K562 (cell line): Measurements from ENCODE around the gene SLC30A7. TPM values are rescaled to one million over a fixed set of nuclear protein-coding genes. Genes with fewer than 3 reads are reported as not detected.

Experiments
- ATAC-seq: fragments of 200-7000 bp; cut with Tn5 transposase; 3 replicates; pipeline ENCODE4 v1.9.1; 2020; ENCODE audit warnings: moderate library complexity
- BruUV-seq: library from RNA; stranded (reverse); fragments of 400-500 nt; replicated peaks from 2 replicates; lab custom pipeline; 2021; lab: Mats Ljungman, UMichigan
- CTCF ChIA-PET: fragments of 300-600 bp; formaldehyde crosslinking; extraction: SDS; loops from one replicate; lab custom pipeline; 2021; ENCODE audit warnings: low intra/inter-chr PET ratio; lab: Yijun Ruan, JAX
- POLR2A ChIA-PET: fragments of 300-600, 350-650 bp; sonication (Branson Sonifier 250); formaldehyde crosslinking; extraction: SDS; loops from one replicate; lab custom pipeline; 2021; ENCODE audit warnings: antibody characterized with exemption, inconsistent platforms; lab: Yijun Ruan, JAX
- DNase-seq, 4 experiments: peaks; one replicate each; pipeline versions ENCODE4 v3.0.0 to v3.0.0-alpha.2; 2011 to 2018; ENCODE audit warnings: low spot score in 3 of 4, mixed read lengths in 3 of 4; ENCODE audit errors: extremely low read depth in 1 of 4
- FAIRE-seq: peaks from 2 replicates; lab custom pipeline; 2011; peaks lifted over from hg19 to GRCh38; lab: Jason Lieb, UNC
- H2AFZ ChIP-seq: 2 replicates; pipeline ENCODE4 v1.6.0; 2011; ENCODE audit warnings: low read depth, low read length, control low read depth, inconsistent platforms
- H3K27ac ChIP-seq: fragments of 200-600 bp; 3 replicates; pipeline ENCODE4 v1.8.0; 2011; ENCODE audit warnings: low read depth, mild to moderate bottlenecking, control low read depth, inconsistent platforms, low read length, moderate library complexity, mixed read lengths; ENCODE audit errors: extremely low read depth
- H3K27me3 ChIP-seq, 2 experiments: fragments of 300-600 bp in 1 of 2; 2 replicates in 1 of 2; 3 replicates in 1 of 2; pipeline versions ENCODE4 v1.6.0 to v1.8.0; 2011; ENCODE audit warnings: inconsistent platforms in 2 of 2, low read length in 2 of 2, mild to moderate bottlenecking in 1 of 2, mixed read lengths in 1 of 2, moderate library complexity in 1 of 2; ENCODE audit not compliant: control insufficient read depth in 2 of 2, insufficient read depth in 2 of 2
- H3K36me3 ChIP-seq: fragments of 300-600 bp; 3 replicates; pipeline ENCODE4 v1.8.0; 2011; ENCODE audit warnings: mild to moderate bottlenecking, low read length, inconsistent platforms; ENCODE audit not compliant: control insufficient read depth, insufficient read depth
- H3K4me1 ChIP-seq, 2 experiments: fragments of 200-600 bp in 1 of 2; replicated peaks in 1 of 2; 2 replicates in 1 of 2; 3 replicates in 1 of 2; pipeline versions ENCODE4 v1.5.1 to v1.8.0; 2011; ENCODE audit warnings: inconsistent platforms in 2 of 2, low read length in 2 of 2, mild to moderate bottlenecking in 1 of 2, mixed read lengths in 1 of 2, moderate library complexity in 1 of 2; ENCODE audit not compliant: control insufficient read depth in 2 of 2, insufficient read depth in 2 of 2
- H3K4me2 ChIP-seq: 2 replicates; pipeline ENCODE4 v1.6.1; 2011; ENCODE audit warnings: low read length, control low read depth, inconsistent platforms, mixed read lengths; ENCODE audit not compliant: insufficient read depth
- H3K4me3 ChIP-seq: fragments of 200-600 bp; sonication (generic), shearing (Covaris generic); 2 replicates; pipeline ENCODE4 v1.5.1; 2016; ENCODE audit warnings: control low read depth, inconsistent platforms
- H3K79me2 ChIP-seq: fragments of 200-600 bp; 3 replicates; pipeline ENCODE4 v1.8.0; 2011; ENCODE audit warnings: low read length, inconsistent platforms; ENCODE audit not compliant: control insufficient read depth, insufficient read depth
- H3K9ac ChIP-seq, 2 experiments: 2 replicates each; pipeline versions ENCODE4 v1.6.0 to v1.6.1; 2011; ENCODE audit warnings: low read depth in 2 of 2, low read length in 2 of 2, control low read depth in 1 of 2, inconsistent platforms in 1 of 2, mild to moderate bottlenecking in 1 of 2, mixed read lengths in 1 of 2; ENCODE audit not compliant: insufficient read depth in 1 of 2
- H3K9me1 ChIP-seq: one replicate; pipeline ENCODE4 v1.6.0; 2011; ENCODE audit warnings: inconsistent platforms, mild to moderate bottlenecking, low read length, moderate library complexity; ENCODE audit not compliant: control insufficient read depth, insufficient read depth
- H3K9me3 ChIP-seq: replicated peaks from 2 replicates; pipeline ENCODE4 v1.5.1; 2011; ENCODE audit warnings: low read depth, low read length, inconsistent platforms; ENCODE audit not compliant: control insufficient read depth, insufficient read depth
- H4K20me1 ChIP-seq: replicated peaks from 2 replicates; pipeline ENCODE4 v1.6.1; 2011; ENCODE audit warnings: low read length, inconsistent platforms, mixed read lengths; ENCODE audit not compliant: control insufficient read depth, insufficient read depth
- GABPB2 ChIP-seq: fragments of 250-450 bp; sonication (Bioruptor Pico); conservative IDR thresholded peaks from 2 replicates; pipeline ENCODE4 v1.5.1; 2021; ENCODE audit warnings: mild to moderate bottlenecking
- MED1 ChIP-seq: sonication (generic); formaldehyde crosslinking; IDR thresholded peaks from 2 replicates; pipeline ENCODE4 v1.8.1; 2023; ENCODE audit warnings: missing genetic modification reagents, borderline replicate concordance
- PHB2 ChIP-seq: fragments of 450-650 bp; IDR thresholded peaks from 2 replicates; pipeline ENCODE4 v1.6.1; 2017; ENCODE audit warnings: low read depth
- RBM14 ChIP-seq: fragments of 200-400 bp; formaldehyde crosslinking; IDR thresholded peaks from 2 replicates; pipeline ENCODE4 v1.6.1; 2018; ENCODE audit warnings: low read depth, mild to moderate bottlenecking, low read length, moderate library complexity, borderline replicate concordance; ENCODE audit not compliant: insufficient read depth
- REST ChIP-seq, 2 experiments: fragments of 450-650 bp; formaldehyde crosslinking in 1 of 2; IDR thresholded peaks; 2 replicates each; pipeline versions ENCODE4 v1.4.0 to v1.6.1; 2014 to 2020; ENCODE audit warnings: mild to moderate bottlenecking in 2 of 2, borderline replicate concordance in 1 of 2, low read depth in 1 of 2
- TEAD2 ChIP-seq: fragments of 450-650 bp; IDR thresholded peaks from 2 replicates; pipeline ENCODE4 v1.6.1; 2016; ENCODE audit warnings: missing genetic modification characterization, control low read depth, missing compliant biosample characterization
- TEAD4 ChIP-seq, 2 experiments: sonication (generic) in 1 of 2; formaldehyde crosslinking in 1 of 2; IDR thresholded peaks; 2 replicates each; pipeline versions ENCODE4 v1.6.1 to v1.8.0; 2012 to 2022; ENCODE audit warnings: borderline replicate concordance in 1 of 2, inconsistent platforms in 1 of 2, low read length in 1 of 2, mild to moderate bottlenecking in 1 of 2, missing genetic modification reagents in 1 of 2
- ZBTB9 ChIP-seq: fragments of 450-650 bp; formaldehyde crosslinking; IDR thresholded peaks from 2 replicates; pipeline ENCODE4 v1.4.0; 2020; ENCODE audit warnings: mild to moderate bottlenecking, moderate library complexity
- ZNF695 ChIP-seq: fragments of 450-650 bp; formaldehyde crosslinking; IDR thresholded peaks from 2 replicates; pipeline ENCODE4 v1.4.0; 2020; ENCODE audit warnings: mild to moderate bottlenecking, moderate library complexity
- WGBS: fragments of 100-300 bp; shearing (Covaris generic); methylation state at CpG from one replicate; pipeline ENCODE4 v1.1.6; 2016; ENCODE audit warnings: low coverage, mixed read lengths; ENCODE audit not compliant: insufficient coverage; ENCODE audit errors: missing lambda C conversion rate; 5-methylcytosine and 5-hydroxymethylcytosine counted together
- in situ Hi-C: fragments of 300-500 bp; cut with MboI; formaldehyde crosslinking; loops from 4 replicates; pipeline ENCODE4 v1.15.0; 2018; ENCODE audit warnings: inconsistent platforms, mixed read lengths
- intact Hi-C: fragments of 100-400 bp; cut with micrococcal nuclease; formaldehyde crosslinking; loops from 2 replicates; pipeline ENCODE4 v1.14.2; 2022
- polyA plus RNA-seq, 8 experiments: library from polyadenylated mRNA; depleted of rRNA in 4 of 8; stranded (reverse) in 5 of 8; unstranded in 3 of 8; fragments of >200 nt; fragmentation: Nextera tagmentation in 2 of 8; fragmentation: Illumina TruSeq in 1 of 8; extraction: Ambion mirVana in 2 of 8; extraction: Trizol in 1 of 8; gene quantifications; 2 replicates each; pipeline versions ENCODE4 v1.2.1 to v1.2.3, GENCODE V29; 2011 to 2014; ENCODE audit warnings: inconsistent platforms in 1 of 8, missing spikeins in 1 of 8
- total RNA-seq, 7 experiments: library from RNA; depleted of rRNA in 6 of 7; stranded (reverse); fragments of >200 nt in 6 of 7; fragmentation: Illumina TruSeq in 2 of 7; extraction: Trizol in 2 of 7; gene quantifications; 2 replicates each; pipeline versions ENCODE4 v1.2.1 to v1.2.3, GENCODE V29; 2011 to 2021; ENCODE audit warnings: low replicate concordance in 1 of 7

Gene SLC30A7
- total and polyA plus RNA-seq, 9 of the 15 experiments (the other 6 are each of a cell fraction or from before 2014, with no cell fraction given): 3.5 to 17.1 (median 7.2) TPM

GRCh38 chr1:100866041-100866900, 29.6 kb upstream of the SLC30A7 start:
- Histone ChIP-seq H3K79me2 (no peaks in the 10 kb centered on the region), H2AFZ (no peak overlapping the region), H3K4me2 (no peak overlapping the region), H3K4me1 (no peaks in the 10 kb centered on the region), H4K20me1 (no peaks in the 10 kb centered on the region), H3K9me1 (no peaks in the 10 kb centered on the region), H3K27me3 (no peaks in the 10 kb centered on the region), H3K27ac (no peak overlapping the region), H3K36me3 (no peaks in the 10 kb centered on the region), H3K9ac (no peak overlapping the region), H3K9me3 (no peaks in the 10 kb centered on the region), H3K4me3 (no peak overlapping the region)
- 9% methylated on average over 5 of the region's 5 CpGs for WGBS
- in situ Hi-C loops: loop anchor here (10.0 to 25.0 kb wide), 3 partner anchors 111 to 1061 kb away; no protein-coding TSS in a partner anchor
- FAIRE-seq (peak; percentile 60), DNase-seq (peak; percentile 31 to 48 (median 38)), ATAC-seq (peak; percentile 84)
- CTCF ChIA-PET: interaction anchor here (0.6 to 2.6 kb wide), 6 partner anchors 116 to 1875 kb away, joined by 3 to 12 read pairs (median 5); no protein-coding TSS in a partner anchor
- no TSS peak for BruUV-seq
- POLR2A ChIA-PET: no interaction called here
- intact Hi-C loops: loop anchor here (1.0 to 5.0 kb wide), 4 partner anchors 31 to 324 kb away; no protein-coding TSS in a partner anchor
- no peak for TF ChIP-seq PHB2
- TF ChIP-seq ZBTB9: no peak
- no peak for TF ChIP-seq RBM14
- no peak for TF ChIP-seq ZNF695 (CRISPR knock-in tag)
- TF ChIP-seq TEAD2: no peak
- TF ChIP-seq TEAD4 (IDR thresholded peaks at IDR 0.05; ENCODE audit: low read length): no peak
- TF ChIP-seq TEAD4 (CRISPR knock-in tag; IDR thresholded peaks at IDR 0.05; ENCODE audit: borderline replicate concordance): no peak
- peak; percentile 84; the same call in 1 of the 2 replicates for TF ChIP-seq REST (IDR thresholded peaks at IDR 0.05; ENCODE audit: borderline replicate concordance)
- TF ChIP-seq REST (CRISPR knock-in tag; IDR thresholded peaks at IDR 0.05; ENCODE audit: low read depth): no peak
- TF ChIP-seq MED1 (CRISPR knock-in tag): no peak
- TF ChIP-seq GABPB2 (CRISPR knock-in tag): no peak
